ENCODE measurements around the gene ZBTB8B.

GRCh38 chr1:32480761-32481160 lies 15.9 kb downstream of the ZBTB8B start:
- TF ChIP-seq TAF1 (IDR thresholded peaks at IDR 0.05; ENCODE audit: borderline replicate concordance, insufficient read depth, low read length) (no peak), FOXP2 (optimal IDR thresholded peaks at IDR 0.05; ENCODE audit: borderline replicate concordance, extremely low read depth, extremely low read length, insufficient read depth) (no peak), POLR2AphosphoS5 (IDR thresholded peaks at IDR 0.05; ENCODE audit: low read depth, low read length) (no peak), REST (IDR thresholded peaks at IDR 0.05; ENCODE audit: insufficient read depth in 1 of 2, low read depth in 2 of 2, low read length in 2 of 2) (no peak)
